Activated T-helper 1 cell treated with anti-CD3 and anti-CD28 coated beads, Interleukin-12 subunit alpha, Interleukin-12 subunit beta, Interleukin-2, Interleukin-4 antibody, amounts not matched to agents 30 ng/mL and 10 ng/mL and 1 ng/mL, durations not matched to agents 14 hours and 24 hours and 36 hours (primary cell): ENCODE measurements around the gene KDM1B. TPM values are rescaled to one million over a fixed set of nuclear protein-coding genes. Genes with fewer than 3 reads are reported as not detected.

Experiments used
- DNase-seq: peaks from one replicate; pipeline ENCODE4 v3.0.0; 2021; ENCODE audit warnings: low spot score
- H3K27ac Mint-ChIP-seq: one replicate; pipeline ENCODE4 v1.8.0; 2021; ENCODE audit warnings: mild to moderate bottlenecking, mixed read lengths
- H3K27me3 Mint-ChIP-seq: one replicate; pipeline ENCODE4 v1.8.0; 2022; ENCODE audit warnings: mild to moderate bottlenecking, moderate library complexity, mixed read lengths; ENCODE audit not compliant: insufficient read depth
- H3K36me3 Mint-ChIP-seq: one replicate; pipeline ENCODE4 v1.8.0; 2021; ENCODE audit warnings: low read depth, mixed read lengths
- H3K4me1 Mint-ChIP-seq: one replicate; pipeline ENCODE4 v1.8.0; 2021; ENCODE audit warnings: low read depth, mixed read lengths
- H3K4me3 Mint-ChIP-seq: one replicate; pipeline ENCODE4 v1.8.0; 2021; ENCODE audit warnings: mild to moderate bottlenecking, moderate library complexity, mixed read lengths
- H3K9me3 Mint-ChIP-seq: one replicate; pipeline ENCODE4 v1.8.0; 2021; ENCODE audit warnings: mixed read lengths
- intact Hi-C: fragments of 100-400 bp; cut with micrococcal nuclease; formaldehyde crosslinking; loops from one replicate; pipeline ENCODE4 v1.15.1; 2024
- total RNA-seq: library from RNA; stranded (reverse); gene quantifications from 2 replicates; pipeline ENCODE4 v1.2.3, GENCODE V29; 2022

Gene KDM1B
- total RNA-seq, 1 donor from 2014 or later: 7.1 TPM

- Mint-ChIP-seq H3K9me3 (no peaks in the 10 kb centered on the region), H3K36me3 (peaks cover 22% of the 10 kb centered on the region), H3K4me1 (peaks cover 48% of the 10 kb centered on the region)
These were observed 109.1 kb downstream of the KDM1B start, which contains the start of gene DEK for GRCh38 chr6:18264219-18264922. TSS of gene DEK (minus strand) at chr6:18264530. CDS start at chr6:18263987, 543 bp downstream.

GRCh38 chr6:18264923-18265377, 109.7 kb downstream of the KDM1B start:
- Mint-ChIP-seq H3K36me3 (peaks cover 18% of the 10 kb centered on the region), H3K27me3 (peaks cover 4% of the 10 kb centered on the region), H3K4me3 (peak overlapping the region; percentile 86), H3K4me1 (peaks cover 42% of the 10 kb centered on the region), H3K9me3 (no peaks in the 10 kb centered on the region), H3K27ac (peak overlapping the region; percentile 86)
- no peak for DNase-seq
- intact Hi-C loops: loop anchor here (2.0 to 10.0 kb wide), 4 partner anchors 53 to 1947 kb away; partner anchors contain the start of genes MBOAT1 and NHLRC1

More at GRCh38 chr6:18264219-18264922, 109.1 kb downstream of the KDM1B start, which contains the start of gene DEK:
- H3K4me3 Mint-ChIP-seq: peak within 1 kb of the TSS; percentile 87
- H3K27ac Mint-ChIP-seq: peak within 1 kb of the TSS; percentile 91
- H3K27me3 Mint-ChIP-seq: peaks cover 4% of the 10 kb centered on the region
- intact Hi-C loops: loop anchor here (2.0 to 10.0 kb wide), 4 partner anchors 52 to 1948 kb away; partner anchors contain the start of genes MBOAT1 and NHLRC1
- peak; percentile 77 for DNase-seq

- no peaks in the 10 kb centered on the region for H3K9me3 Mint-ChIP-seq
- peaks cover 6% of the 10 kb centered on the region for H3K27me3 Mint-ChIP-seq
- no peak for DNase-seq
- no peak overlapping the region for H3K27ac Mint-ChIP-seq
- H3K4me1 Mint-ChIP-seq: peaks cover 33% of the 10 kb centered on the region
- peaks cover 14% of the 10 kb centered on the region for H3K36me3 Mint-ChIP-seq
- H3K4me3 Mint-ChIP-seq: peak overlapping the region; percentile 86
- intact Hi-C loops: loop anchor here (2.0 to 10.0 kb wide), 2 partner anchors 143 to 1251 kb away; partner anchors contain the start of gene NHLRC1
These were observed 110.7 kb downstream of the KDM1B start for GRCh38 chr6:18265787-18266522.

- no peak overlapping the region for H3K4me3 Mint-ChIP-seq
- no peak for DNase-seq
- intact Hi-C loops: loop anchor here (10.0 kb wide), 1 partner anchor 1252 kb away; no protein-coding TSS in a partner anchor
- no peaks in the 10 kb centered on the region for H3K9me3 Mint-ChIP-seq
- H3K27me3 Mint-ChIP-seq: peaks cover 6% of the 10 kb centered on the region
- H3K27ac Mint-ChIP-seq: no peak overlapping the region
- peaks cover 11% of the 10 kb centered on the region for H3K36me3 Mint-ChIP-seq
- peaks cover 27% of the 10 kb centered on the region for H3K4me1 Mint-ChIP-seq
These were observed 111.3 kb downstream of the KDM1B start for GRCh38 chr6:18266523-18266912.

GRCh38 chr6:18268066-18268465, 112.8 kb downstream of the KDM1B start:
- Mint-ChIP-seq H3K4me3 (no peak overlapping the region), H3K9me3 (no peaks in the 10 kb centered on the region), H3K36me3 (peaks cover under 1% of the 10 kb centered on the region), H3K4me1 (peaks cover 12% of the 10 kb centered on the region), H3K27ac (no peak overlapping the region), H3K27me3 (peaks cover 15% of the 10 kb centered on the region)
- no peak for DNase-seq
- intact Hi-C loops: loop anchor here (10.0 kb wide), 1 partner anchor 1253 kb away; no protein-coding TSS in a partner anchor

GRCh38 chr6:18269253-18269652, 114.0 kb downstream of the KDM1B start:
- peaks cover 9% of the 10 kb centered on the region for H3K4me1 Mint-ChIP-seq
- H3K9me3 Mint-ChIP-seq: no peaks in the 10 kb centered on the region
- H3K27me3 Mint-ChIP-seq: peaks cover 20% of the 10 kb centered on the region
- intact Hi-C loops: loop anchor here (10.0 kb wide), 1 partner anchor 1254 kb away; no protein-coding TSS in a partner anchor
- H3K27ac Mint-ChIP-seq: no peak overlapping the region
- DNase-seq: no peak
- H3K4me3 Mint-ChIP-seq: no peak overlapping the region
- no peaks in the 10 kb centered on the region for H3K36me3 Mint-ChIP-seq

GRCh38 chr6:18269717-18270116, 114.5 kb downstream of the KDM1B start:
- no peak for DNase-seq
- Mint-ChIP-seq H3K9me3 (no peaks in the 10 kb centered on the region), H3K27me3 (peaks cover 20% of the 10 kb centered on the region), H3K36me3 (no peaks in the 10 kb centered on the region), H3K27ac (no peak overlapping the region), H3K4me1 (peaks cover 8% of the 10 kb centered on the region), H3K4me3 (no peak overlapping the region)
- intact Hi-C loops: loop anchor here (10.0 kb wide), 1 partner anchor 1255 kb away; no protein-coding TSS in a partner anchor

- Mint-ChIP-seq H3K36me3 (no peaks in the 10 kb centered on the region), H3K27ac (no peak overlapping the region), H3K27me3 (peaks cover 19% of the 10 kb centered on the region), H3K9me3 (no peaks in the 10 kb centered on the region), H3K4me1 (peaks cover 3% of the 10 kb centered on the region), H3K4me3 (no peak overlapping the region)
- intact Hi-C loops: no loop called here
- no peak for DNase-seq
These were observed 115.0 kb downstream of the KDM1B start for GRCh38 chr6:18270216-18270615.

Other genes with a start within 250 kb of the KDM1B start
- not detected in 2 replicates for gene KIF13A, start 167.8 kb upstream of the KDM1B start, total RNA-seq
- 0.23 and 0.24 TPM in 2 replicates for gene NHLRC1, start 32.7 kb upstream of the KDM1B start, total RNA-seq
- gene TPMT, start 345 bp upstream of the KDM1B start, total RNA-seq: 1.2 and 1.3 TPM in 2 replicates
- gene DEK, start 109.1 kb downstream of the KDM1B start, total RNA-seq: 163 and 170 TPM in 2 replicates
- 0.44 and 0.86 TPM in 2 replicates for gene RNF144B, start 231.9 kb downstream of the KDM1B start, total RNA-seq